PC-3 (cell line): ENCODE results near the gene ZFP36L2.

Source experiments
- CTCF ChIP-seq: fragments of 300-600 bp; sonication (generic); conservative IDR thresholded peaks from 2 replicates; pipeline ENCODE4 v1.5.1; 2017; ENCODE audit warnings: antibody characterized with exemption, low read depth, mild to moderate bottlenecking, low read length
- EZH2phosphoT487 ChIP-seq: fragments of 300-600 bp; sonication (generic); IDR thresholded peaks from 2 replicates; pipeline ENCODE4 v1.6.1; 2018; ENCODE audit warnings: mild to moderate bottlenecking, antibody characterized with exemption, low read length, borderline replicate concordance

- TF ChIP-seq CTCF: no peak
- no peak for TF ChIP-seq EZH2phosphoT487
Observed at GRCh38 chr2:43193652-43194120, 32.7 kb downstream of the ZFP36L2 start.
